IPS DF 6.9 (cell line): ENCODE measurements around the gene AZIN2.

Source experiments
- DNase-seq: peaks from one replicate; pipeline ENCODE4 v3.0.0-alpha.2; 2013; ENCODE audit warnings: low read depth, low spot score
- H3K27ac ChIP-seq: one replicate; pipeline ENCODE4 v1.5.1; 2013; ENCODE audit warnings: low read length, control low read depth
- H3K27me3 ChIP-seq: 2 replicates; pipeline ENCODE4 v1.6.1; 2013; ENCODE audit warnings: mild to moderate bottlenecking, low read length; ENCODE audit not compliant: control insufficient read depth, insufficient read depth
- H3K36me3 ChIP-seq: 2 replicates; pipeline ENCODE4 v1.6.1; 2013; ENCODE audit warnings: low read length; ENCODE audit not compliant: control insufficient read depth, insufficient read depth
- H3K4me1 ChIP-seq: 2 replicates; pipeline ENCODE4 v1.6.1; 2013; ENCODE audit warnings: low read length; ENCODE audit not compliant: control insufficient read depth, insufficient read depth
- H3K4me3 ChIP-seq: 2 replicates; pipeline ENCODE4 v1.5.1; 2013; ENCODE audit warnings: mild to moderate bottlenecking, low read length
- H3K9me3 ChIP-seq: 2 replicates; pipeline ENCODE4 v1.6.1; 2013; ENCODE audit warnings: low read length, inconsistent platforms; ENCODE audit not compliant: control insufficient read depth, insufficient read depth
- WGBS: extraction: QIAGEN DNeasy Blood & Tissue Kit; methylation state at CpG from one replicate; pipeline ENCODE4 v1.1.7; 2013; ENCODE audit warnings: mixed read lengths, missing lambda C conversion rate; ENCODE audit not compliant: insufficient read length, insufficient coverage; 5-methylcytosine and 5-hydroxymethylcytosine counted together

The AZIN2 gene

DNA sequence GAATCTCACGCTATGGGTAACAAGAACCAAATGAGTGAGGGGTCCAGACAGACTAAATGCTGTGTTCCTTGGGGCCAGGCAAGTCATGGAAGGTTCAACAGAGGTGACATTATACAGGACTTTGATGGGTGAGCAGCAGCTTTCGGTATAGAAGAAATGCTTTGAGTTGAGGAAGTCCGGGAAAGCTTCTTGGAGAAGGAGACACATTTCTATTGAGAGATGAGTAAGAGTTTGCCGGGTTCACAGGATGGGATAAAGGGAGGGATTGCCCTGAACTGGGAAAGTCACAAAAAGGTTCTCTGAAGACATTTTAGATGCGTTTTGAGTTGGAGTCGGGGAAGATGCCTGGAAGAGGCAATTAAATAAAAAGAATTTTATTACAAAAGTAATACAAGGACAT, 580 bp upstream of the AZIN2 start:
- H3K27ac ChIP-seq: no peak overlapping the region
- no CpG with 5 or more reads among the region's 6 CpGs for WGBS
- no peaks in the 10 kb centered on the region for H3K4me1 ChIP-seq
- DNase-seq: no peak
- no peak overlapping the region; the same call in 1 of the 2 replicates for H3K4me3 ChIP-seq
- no peaks in the 10 kb centered on the region for H3K9me3 ChIP-seq
- H3K36me3 ChIP-seq: no peaks in the 10 kb centered on the region
- peaks cover 25% of the 10 kb centered on the region for H3K27me3 ChIP-seq

DNA sequence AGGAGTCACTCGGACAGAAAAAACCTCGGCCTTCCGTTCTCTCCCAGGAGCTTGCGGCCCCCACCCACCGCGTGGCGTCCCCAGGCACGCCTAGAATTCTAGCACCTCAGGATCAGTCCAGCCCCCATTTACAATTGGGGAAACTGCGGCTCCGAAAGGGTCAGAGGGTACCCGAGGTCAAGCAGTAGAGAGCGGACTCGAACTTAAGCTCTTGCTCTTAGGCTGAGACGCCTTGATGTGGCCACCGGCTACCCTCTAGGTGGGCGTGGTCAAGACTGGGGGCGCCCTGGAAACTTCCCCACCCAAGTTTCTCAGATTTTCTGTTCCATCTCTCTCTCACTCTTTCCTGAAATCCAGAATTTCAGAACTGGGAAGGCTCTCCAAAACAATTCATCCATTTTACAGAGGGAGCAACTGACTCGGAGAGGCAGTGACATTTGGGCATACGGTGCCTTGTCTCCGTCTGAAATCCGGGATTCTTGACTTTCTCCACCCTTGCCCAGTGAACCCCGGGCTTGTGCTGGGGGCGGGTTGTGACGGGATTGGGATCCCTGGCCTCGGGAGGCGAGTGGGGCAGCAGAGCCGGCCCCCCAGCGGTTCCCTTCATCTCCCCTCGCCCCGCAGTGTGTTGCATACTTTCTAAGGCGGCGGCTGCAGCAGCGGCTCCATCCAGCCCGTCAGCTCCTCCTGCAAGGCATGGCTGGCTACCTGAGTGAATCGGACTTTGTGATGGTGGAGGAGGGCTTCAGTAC, 777 bp downstream of the AZIN2 start:
- Histone ChIP-seq H3K27me3 (peaks cover 25% of the 10 kb centered on the region), H3K27ac (no peak overlapping the region)

DNA sequence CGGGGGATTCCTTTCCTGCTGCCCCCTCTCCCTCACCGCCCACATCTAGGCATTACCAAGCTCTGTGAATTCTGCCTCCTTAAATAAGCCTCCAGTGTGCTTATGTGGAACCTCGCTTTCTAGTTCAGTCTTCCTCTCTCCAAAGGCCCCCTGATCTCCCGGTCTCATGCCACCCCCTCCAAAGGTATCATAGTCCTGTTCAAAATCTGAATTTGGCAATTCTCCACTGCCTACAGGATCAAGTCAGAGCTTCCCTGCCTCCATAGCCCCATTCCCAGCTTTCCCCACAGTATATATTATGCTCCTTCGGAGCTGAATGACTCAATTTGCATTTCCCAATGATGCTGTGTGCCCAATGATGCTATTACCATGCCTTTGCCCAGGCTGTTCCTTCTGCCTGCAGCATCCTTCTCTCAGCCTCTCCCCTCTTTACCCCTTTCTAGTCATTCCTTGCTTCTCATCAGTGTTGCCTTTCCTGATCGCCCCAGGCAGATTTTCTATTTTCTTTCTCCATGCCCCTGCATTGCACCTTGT, 1.7 kb downstream of the AZIN2 start:
- Histone ChIP-seq H3K4me3 (no peak overlapping the region), H3K27ac (no peak overlapping the region), H3K9me3 (no peaks in the 10 kb centered on the region), H3K4me1 (no peaks in the 10 kb centered on the region), H3K27me3 (peaks cover 25% of the 10 kb centered on the region), H3K36me3 (no peaks in the 10 kb centered on the region)
- WGBS: no CpG with 5 or more reads among the region's 6 CpGs
- DNase-seq: no peak

More for the DNA sequence above, 777 bp downstream of the AZIN2 start:
- Histone ChIP-seq H3K4me1 (no peaks in the 10 kb centered on the region), H3K36me3 (no peaks in the 10 kb centered on the region), H3K4me3 (peak overlapping the region; percentile 66; the same call in 1 of the 2 replicates), H3K9me3 (no peaks in the 10 kb centered on the region)
- WGBS: no CpG with 5 or more reads among the region's 35 CpGs
- no peak for DNase-seq

DNA sequence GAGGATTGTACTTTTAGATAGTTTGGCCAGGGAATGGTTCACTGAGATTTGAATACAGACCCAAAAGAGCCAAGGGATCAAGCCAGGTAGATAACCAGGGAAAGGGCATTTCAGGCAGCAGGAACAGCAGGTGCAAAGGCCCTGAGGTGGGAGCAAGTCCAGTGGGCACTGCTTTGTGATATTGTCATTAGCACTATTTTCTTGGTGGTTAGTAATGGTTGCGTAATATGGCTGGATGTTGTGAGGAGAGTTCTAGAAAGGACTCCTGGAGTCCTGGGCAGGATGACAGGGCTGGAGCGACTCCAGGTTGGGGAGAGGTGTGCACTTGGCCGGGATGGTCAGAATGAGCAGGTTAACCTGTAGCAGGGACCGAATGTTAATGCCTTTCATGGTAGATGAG, 4.4 kb downstream of the AZIN2 start:
- DNase-seq: no peak
- Histone ChIP-seq H3K4me1 (no peaks in the 10 kb centered on the region), H3K36me3 (no peaks in the 10 kb centered on the region), H3K27me3 (peaks cover 25% of the 10 kb centered on the region), H3K27ac (no peak overlapping the region), H3K9me3 (no peaks in the 10 kb centered on the region), H3K4me3 (no peak overlapping the region)
- no CpG with 5 or more reads among the region's 4 CpGs for WGBS

DNA sequence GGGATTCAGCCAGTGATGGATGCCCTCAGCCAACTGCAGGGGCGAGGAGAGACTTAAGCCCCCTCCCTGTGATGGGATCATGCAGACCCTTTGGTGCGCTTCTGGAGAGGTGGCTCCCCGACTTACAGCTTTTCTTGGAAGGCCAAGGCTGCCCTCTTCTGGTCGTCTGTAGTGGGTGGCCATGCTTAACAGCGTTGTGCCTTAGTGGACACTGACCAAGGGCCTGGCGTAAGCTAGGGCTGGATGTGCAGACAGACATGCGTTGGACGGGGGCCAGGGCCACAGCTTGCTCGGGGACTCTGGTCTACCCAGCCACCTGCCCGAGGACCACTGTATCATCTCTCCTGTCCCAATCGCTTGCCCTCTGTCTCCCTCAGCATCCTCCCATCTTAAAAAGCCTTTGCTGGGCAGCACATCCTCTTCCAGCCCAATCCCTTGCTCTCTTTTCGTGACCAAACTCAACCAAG, 5.5 kb downstream of the AZIN2 start:
- Histone ChIP-seq H3K36me3 (no peaks in the 10 kb centered on the region), H3K4me3 (no peak overlapping the region), H3K4me1 (no peaks in the 10 kb centered on the region), H3K27me3 (peaks cover 24% of the 10 kb centered on the region), H3K27ac (no peak overlapping the region), H3K9me3 (no peaks in the 10 kb centered on the region)
- no CpG with 5 or more reads among the region's 12 CpGs for WGBS
- peak; percentile 67 for DNase-seq

DNA sequence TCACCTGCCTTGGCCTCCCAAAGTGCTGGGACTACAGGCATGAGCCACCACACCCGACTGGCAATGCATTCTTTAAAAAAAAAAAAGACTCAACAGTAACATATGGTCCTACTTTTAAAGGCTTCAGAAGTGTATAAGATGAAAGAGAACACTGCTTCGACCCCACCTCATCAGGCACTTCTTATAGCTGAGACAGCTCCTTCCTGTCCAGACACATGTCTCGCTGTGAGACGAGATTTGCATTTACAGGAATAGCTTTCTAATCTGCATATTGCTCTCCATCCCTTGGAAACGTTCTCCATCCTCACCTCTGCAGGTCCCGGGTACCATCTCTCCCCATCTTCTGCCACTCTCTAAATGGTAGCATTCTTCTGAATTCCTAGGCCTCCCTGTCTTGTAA, 6.7 kb downstream of the AZIN2 start:
- no CpG with 5 or more reads among the region's 6 CpGs for WGBS
- Histone ChIP-seq H3K27me3 (peaks cover 12% of the 10 kb centered on the region), H3K36me3 (no peaks in the 10 kb centered on the region), H3K27ac (no peak overlapping the region), H3K4me3 (no peak overlapping the region), H3K4me1 (no peaks in the 10 kb centered on the region), H3K9me3 (no peaks in the 10 kb centered on the region)
- no peak for DNase-seq

DNA sequence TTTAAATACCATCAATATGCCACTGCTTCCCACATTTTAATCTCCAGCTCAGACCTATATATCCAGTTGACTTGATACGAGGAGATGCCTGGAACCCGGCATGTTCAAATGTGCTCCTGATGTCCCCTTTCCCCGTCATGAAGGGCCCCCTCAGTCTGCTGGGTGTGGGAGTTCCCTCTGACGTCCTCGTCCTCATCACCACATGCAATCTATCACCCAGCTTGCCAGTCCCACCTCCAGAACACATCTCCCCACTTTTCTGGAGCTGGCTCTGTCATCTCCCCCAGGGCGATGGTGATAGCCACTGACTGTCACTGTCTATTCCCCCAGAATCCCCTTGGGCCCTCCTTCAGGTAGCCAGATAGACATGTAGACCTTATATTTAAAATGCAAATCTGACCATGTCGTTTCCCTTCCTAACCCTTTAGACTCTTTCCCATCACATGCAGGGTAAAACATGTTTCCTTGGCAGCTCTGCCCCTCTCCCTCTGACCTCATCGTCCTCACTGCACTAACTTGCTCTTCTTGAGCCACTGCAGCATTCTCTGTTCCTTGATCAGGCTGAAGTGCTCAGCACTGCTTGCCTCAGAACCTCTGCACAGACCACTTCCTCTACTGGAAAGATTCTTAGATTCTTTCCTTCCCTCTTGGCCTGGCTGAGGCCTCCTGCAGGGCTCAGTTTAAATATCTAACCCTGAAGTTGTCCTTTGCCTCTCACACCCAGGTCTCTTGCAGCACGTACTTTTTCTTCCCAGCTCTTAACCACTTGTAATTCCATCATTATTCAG, 7.4 kb downstream of the AZIN2 start:
- H3K27ac ChIP-seq: no peak overlapping the region
- no peak overlapping the region for H3K4me3 ChIP-seq
- H3K4me1 ChIP-seq: no peaks in the 10 kb centered on the region
- H3K36me3 ChIP-seq: no peaks in the 10 kb centered on the region
- peaks cover 6% of the 10 kb centered on the region; the same call in 1 of the 2 replicates for H3K27me3 ChIP-seq
- no CpG with 5 or more reads among the region's 9 CpGs for WGBS
- DNase-seq: no peak
- H3K9me3 ChIP-seq: no peaks in the 10 kb centered on the region

DNA sequence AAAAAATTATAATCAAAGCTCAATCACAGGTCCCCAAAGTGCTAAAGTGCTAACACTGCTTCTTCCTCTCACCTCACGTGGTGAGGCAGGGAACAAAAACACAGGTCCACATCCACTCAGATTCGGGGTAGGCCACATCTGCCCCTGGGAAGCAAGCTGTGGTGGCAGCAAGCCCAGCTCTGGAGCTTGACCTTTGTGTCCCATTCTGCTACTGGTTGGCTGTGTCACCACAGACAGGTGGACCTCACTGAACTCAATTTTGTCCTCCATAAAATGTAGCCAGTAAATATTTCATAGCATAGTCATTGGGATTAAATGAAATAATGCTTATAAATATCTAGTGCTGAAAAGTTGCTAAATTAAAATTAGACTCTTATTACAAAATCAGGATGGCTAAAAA, 8.5 kb downstream of the AZIN2 start:
- no peaks in the 10 kb centered on the region for H3K9me3 ChIP-seq
- no peaks in the 10 kb centered on the region for H3K36me3 ChIP-seq
- H3K4me3 ChIP-seq: no peak overlapping the region
- no peak for DNase-seq
- no peaks in the 10 kb centered on the region for H3K27me3 ChIP-seq
- no CpG with 5 or more reads among the region's 2 CpGs for WGBS
- no peak overlapping the region for H3K27ac ChIP-seq
- H3K4me1 ChIP-seq: no peaks in the 10 kb centered on the region

DNA sequence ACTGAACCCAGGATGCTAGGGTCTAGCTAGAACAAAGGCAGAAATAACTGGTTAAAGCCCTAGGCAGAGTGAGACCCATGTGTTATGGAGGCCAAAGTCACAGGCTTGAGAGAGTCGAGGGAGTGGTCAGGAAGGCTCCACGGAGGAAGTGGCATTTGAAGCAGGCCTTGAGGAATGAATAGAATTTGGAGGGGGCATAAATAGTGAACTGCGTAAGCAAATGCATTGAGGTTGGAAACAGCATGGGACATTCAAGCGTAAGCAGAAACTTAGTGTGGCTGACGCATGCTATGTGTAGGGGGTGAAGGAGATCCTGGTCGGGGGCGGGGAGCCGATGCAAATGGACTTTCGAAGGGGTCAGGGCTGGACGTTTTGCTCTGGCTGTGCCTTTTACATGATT, 11.5 kb downstream of the AZIN2 start:
- Histone ChIP-seq H3K27me3 (no peaks in the 10 kb centered on the region), H3K36me3 (no peaks in the 10 kb centered on the region), H3K9me3 (no peaks in the 10 kb centered on the region), H3K4me3 (no peak overlapping the region), H3K4me1 (no peaks in the 10 kb centered on the region), H3K27ac (no peak overlapping the region)
- WGBS: no CpG with 5 or more reads among the region's 10 CpGs
- no peak for DNase-seq

DNA sequence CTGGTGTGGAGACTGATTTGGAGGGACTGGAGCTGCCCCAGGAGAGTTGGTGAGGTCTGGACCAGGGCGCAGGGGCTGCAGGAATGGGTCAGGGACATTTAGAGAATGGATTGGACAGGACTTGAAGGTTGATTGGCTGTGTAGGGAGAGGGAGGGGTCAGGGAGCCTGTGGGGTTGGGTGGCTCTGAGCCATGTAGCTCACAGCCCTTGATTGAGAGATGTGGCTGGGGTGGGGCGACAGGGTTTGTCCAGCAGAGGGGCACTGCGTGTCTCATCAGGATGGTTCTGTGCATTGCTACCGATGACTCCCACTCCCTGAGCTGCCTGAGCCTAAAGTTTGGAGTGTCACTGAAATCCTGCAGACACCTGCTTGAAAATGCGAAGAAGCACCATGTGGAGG, 12.1 kb downstream of the AZIN2 start:
- no peaks in the 10 kb centered on the region for H3K4me1 ChIP-seq
- H3K27ac ChIP-seq: no peak overlapping the region
- WGBS: no CpG with 5 or more reads among the region's 5 CpGs
- H3K27me3 ChIP-seq: no peaks in the 10 kb centered on the region
- H3K36me3 ChIP-seq: no peaks in the 10 kb centered on the region
- H3K4me3 ChIP-seq: no peak overlapping the region
- DNase-seq: no peak
- no peaks in the 10 kb centered on the region for H3K9me3 ChIP-seq
